Posterior cingulate gyrus (tissue), 11 donors: Measurements from ENCODE around the gene ITGAV.
A peak's percentile ranks its signal among the peaks of the same experiment; 100 is the strongest.

Source experiments
- DNase-seq, 10 donors: peaks; one replicate each; pipeline versions ENCODE4 v3.0.0 to v3.0.0-alpha.2; 2020 to 2021; ENCODE audit warnings: mixed read lengths in 3 of 10
- intact Hi-C: fragments of 100-400 bp; cut with DNase I; formaldehyde crosslinking; loops from one replicate; pipeline ENCODE4 v1.15.1; 2023

ITGAV gene

GRCh38 chr2:186607660-186608324 is 17.9 kb downstream of the ITGAV start:
- intact Hi-C loops, result no loop called here
- no peak for DNase-seq

- intact Hi-C loops, result no loop called here
- DNase-seq, result no peak
Measured at GRCh38 chr2:186610785-186611184, 20.9 kb downstream of the ITGAV start.

GRCh38 chr2:186611526-186611925 is 21.7 kb downstream of the ITGAV start:
- intact Hi-C loops, result no loop called here
- DNase-seq, result no peak

GRCh38 chr2:186612026-186612425 is 22.2 kb downstream of the ITGAV start:
- DNase-seq, result no peak
- intact Hi-C loops, result no loop called here

- intact Hi-C loops, result no loop called here
- DNase-seq, result no peak
Measured at GRCh38 chr2:186612555-186613440, 22.9 kb downstream of the ITGAV start.

GRCh38 chr2:186614373-186614772 is 24.5 kb downstream of the ITGAV start:
- intact Hi-C loops, result no loop called here
- no peak for DNase-seq

GRCh38 chr2:186617148-186617547 is 27.3 kb downstream of the ITGAV start:
- no peak for DNase-seq
- intact Hi-C loops, result no loop called here

- no peak for DNase-seq
- intact Hi-C loops, result no loop called here
Measured at GRCh38 chr2:186617771-186618170, 27.9 kb downstream of the ITGAV start.

- no peak for DNase-seq
- intact Hi-C loops, result no loop called here
Measured at GRCh38 chr2:186618696-186619095, 28.8 kb downstream of the ITGAV start.

- intact Hi-C loops, result no loop called here
- DNase-seq, result no peak
Measured at GRCh38 chr2:186623084-186623483, 33.2 kb downstream of the ITGAV start.

GRCh38 chr2:186624276-186624675 is 34.4 kb downstream of the ITGAV start:
- no peak for DNase-seq
- intact Hi-C loops, result no loop called here

GRCh38 chr2:186629250-186629996 is 39.6 kb downstream of the ITGAV start:
- DNase-seq, result no peak
- intact Hi-C loops, result no loop called here

GRCh38 chr2:186632417-186632816 is 42.6 kb downstream of the ITGAV start:
- DNase-seq, result no peak
- intact Hi-C loops, result no loop called here

- intact Hi-C loops, result no loop called here
- no peak for DNase-seq
Measured at GRCh38 chr2:186634701-186635100, 44.8 kb downstream of the ITGAV start.

GRCh38 chr2:186636800-186637496 is 47.1 kb downstream of the ITGAV start:
- intact Hi-C loops, result no loop called here
- peak in 2 of 10 donors; percentile 56 to 67 for DNase-seq

GRCh38 chr2:186637497-186637800 is 47.6 kb downstream of the ITGAV start:
- DNase-seq, result no peak
- intact Hi-C loops, result no loop called here

GRCh38 chr2:186639939-186640338 is 50.1 kb downstream of the ITGAV start:
- intact Hi-C loops, result no loop called here
- DNase-seq, result no peak

GRCh38 chr2:186641132-186641806 is 51.4 kb downstream of the ITGAV start:
- DNase-seq, result no peak
- intact Hi-C loops, result no loop called here

- peak in 4 of 10 donors; percentile 22 to 68 (median 32) for DNase-seq
- intact Hi-C loops, result loop anchor here (1.0 kb wide), 1 partner anchor 138 kb away; no protein-coding TSS in a partner anchor
Measured at GRCh38 chr2:186641807-186642321, 52.0 kb downstream of the ITGAV start.

GRCh38 chr2:186644791-186645190 is 54.9 kb downstream of the ITGAV start:
- intact Hi-C loops, result no loop called here
- no peak for DNase-seq
